ENCODE data around the gene ZNF511.
A peak's percentile ranks its signal among the peaks of the same experiment; 100 is the strongest.

The ZNF511 gene

GRCh38 chr10:133272964-133273420 lies 35.7 kb upstream of the ZNF511 start:
- DNase-seq (ENCODE audit: low read depth), result no peak
- no peak overlapping the region for H3K4me3 ChIP-seq (ENCODE audit: low read depth, low read length)
- TF ChIP-seq MYC (IDR thresholded peaks at IDR 0.05; ENCODE audit: low read depth, low read length) (no peak), CTCF (IDR thresholded peaks at IDR 0.05; ENCODE audit: low read depth, low read length) (no peak), POLR2A (IDR thresholded peaks at IDR 0.05; ENCODE audit: extremely low read depth, insufficient read length) (no peak), MAX (IDR thresholded peaks at IDR 0.05; ENCODE audit: low read depth, low read length) (no peak)

GRCh38 chr10:133273534-133274143 lies 35.1 kb upstream of the ZNF511 start:
- H3K4me3 ChIP-seq (ENCODE audit: low read depth, low read length), result no peak overlapping the region
- TF ChIP-seq MYC (IDR thresholded peaks at IDR 0.05; ENCODE audit: low read depth, low read length), result no peak
- TF ChIP-seq MAX (IDR thresholded peaks at IDR 0.05; ENCODE audit: low read depth, low read length), result no peak
- TF ChIP-seq CTCF (IDR thresholded peaks at IDR 0.05; ENCODE audit: low read depth, low read length), result no peak
- TF ChIP-seq POLR2A (IDR thresholded peaks at IDR 0.05; ENCODE audit: extremely low read depth, insufficient read length), result no peak
- DNase-seq (ENCODE audit: low read depth), result no peak

GRCh38 chr10:133274751-133275683 lies 33.7 kb upstream of the ZNF511 start:
- H3K4me3 ChIP-seq (ENCODE audit: low read depth, low read length), result peak overlapping the region; percentile 40
- peak; percentile 32 for TF ChIP-seq POLR2A (IDR thresholded peaks at IDR 0.05; ENCODE audit: extremely low read depth, insufficient read length)
- TF ChIP-seq MAX (IDR thresholded peaks at IDR 0.05; ENCODE audit: low read depth, low read length), result peak; percentile 73
- peak; percentile 17 for TF ChIP-seq CTCF (IDR thresholded peaks at IDR 0.05; ENCODE audit: low read depth, low read length)
- no peak; the same call in 1 of the 2 replicates for TF ChIP-seq MYC (IDR thresholded peaks at IDR 0.05; ENCODE audit: low read depth, low read length)
- DNase-seq (ENCODE audit: low read depth), result peak; percentile 93

- H3K4me3 ChIP-seq (ENCODE audit: low read depth, low read length), result peak overlapping the region; percentile 40
- peak; percentile 67 for DNase-seq (ENCODE audit: low read depth)
- TF ChIP-seq MAX (IDR thresholded peaks at IDR 0.05; ENCODE audit: low read depth, low read length) (no peak), CTCF (IDR thresholded peaks at IDR 0.05; ENCODE audit: low read depth, low read length) (peak; percentile 39)
Measured at GRCh38 chr10:133275684-133276092, 33.0 kb upstream of the ZNF511 start.

- TF ChIP-seq MAX (IDR thresholded peaks at IDR 0.05; ENCODE audit: low read depth, low read length) (no peak), CTCF (IDR thresholded peaks at IDR 0.05; ENCODE audit: low read depth, low read length) (no peak), MYC (IDR thresholded peaks at IDR 0.05; ENCODE audit: low read depth, low read length) (no peak), POLR2A (IDR thresholded peaks at IDR 0.05; ENCODE audit: extremely low read depth, insufficient read length) (no peak)
- DNase-seq (ENCODE audit: low read depth), result no peak
- H3K4me3 ChIP-seq (ENCODE audit: low read depth, low read length), result peak overlapping the region; percentile 40
Measured at GRCh38 chr10:133276100-133276434, 32.6 kb upstream of the ZNF511 start.

All from NB4 (cell line).